Measurements from ENCODE around the gene FAM89A.
"Not testable (repeated sequence)": the region's sequence is repeated elsewhere in the genome, so short reads cannot be mapped to it uniquely, and the experiment has no call there.

FAM89A gene

DNA sequence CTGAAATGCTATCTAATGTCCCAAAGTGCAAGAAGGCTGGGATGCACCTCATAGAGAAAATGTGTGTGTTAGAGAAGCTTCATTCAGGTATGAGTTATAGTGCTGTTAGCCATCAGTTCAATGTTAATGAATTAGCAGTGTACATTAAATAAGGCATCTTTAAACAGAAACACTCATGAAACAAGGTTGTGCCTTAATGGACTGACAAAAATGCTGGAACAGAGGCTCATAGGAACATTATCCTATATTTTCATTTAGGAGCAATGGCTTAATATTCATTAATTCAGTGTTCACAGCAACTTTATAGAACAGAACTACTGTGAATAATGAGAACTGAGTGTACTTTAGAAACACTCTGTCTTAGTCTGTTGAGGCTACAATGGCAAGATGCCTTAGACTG is 15.2 kb upstream of the FAM89A start:
- DNase-seq (ENCODE audit: low read depth, low spot score) = no peak

DNA sequence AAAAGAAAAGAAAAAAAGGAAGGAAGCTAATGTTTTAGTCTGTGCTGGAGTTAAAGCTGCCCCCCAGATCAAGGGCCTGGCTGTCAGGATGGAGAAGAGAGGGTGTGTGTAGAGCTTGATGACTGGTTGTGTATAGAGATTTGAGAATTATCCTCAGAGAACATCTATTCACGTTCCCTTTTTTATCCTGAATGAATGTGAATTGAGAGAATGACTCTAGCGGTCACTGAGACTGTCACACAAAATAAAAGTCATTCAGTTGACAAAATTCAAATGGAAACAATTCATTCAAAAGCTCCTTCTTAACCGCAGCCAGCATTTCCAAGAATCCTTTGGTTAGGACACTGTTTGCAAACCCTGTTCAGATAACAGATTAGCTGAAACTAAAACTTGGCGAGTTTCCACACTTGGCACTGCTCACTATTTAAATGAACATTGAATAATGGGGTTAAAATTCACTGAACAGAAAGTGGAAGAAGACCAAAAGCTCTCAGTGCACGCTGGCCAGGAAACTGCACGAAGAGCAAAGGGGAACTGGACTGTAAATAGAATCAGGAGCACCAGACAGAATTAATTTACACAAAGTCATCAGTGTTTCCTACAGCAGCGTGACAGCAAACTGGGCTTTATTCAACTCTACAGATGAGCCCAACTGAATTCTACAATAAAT is 13.6 kb upstream of the FAM89A start:
- no peak for DNase-seq (ENCODE audit: low read depth, low spot score)

DNA sequence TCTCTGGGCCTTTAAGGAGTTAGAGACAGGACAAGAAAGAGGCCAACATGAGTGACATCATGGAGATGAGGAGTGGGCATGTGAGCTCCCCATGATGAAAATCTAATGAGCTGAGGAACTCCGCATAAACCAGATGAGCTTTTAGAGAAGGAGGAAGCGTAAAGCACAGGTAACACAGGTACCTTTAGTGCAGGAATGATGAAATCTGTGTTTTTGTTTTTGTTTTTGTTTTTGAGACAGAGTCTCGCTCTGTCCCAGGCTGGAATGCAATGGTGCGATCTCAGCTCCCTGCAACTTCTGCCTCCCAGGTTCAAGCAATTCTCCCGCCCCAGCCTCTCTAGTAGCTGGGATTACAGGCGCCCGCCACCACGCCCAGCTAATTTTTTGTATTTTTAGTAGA is 12.7 kb upstream of the FAM89A start:
- DNase-seq (ENCODE audit: low read depth, low spot score) = no peak

DNA sequence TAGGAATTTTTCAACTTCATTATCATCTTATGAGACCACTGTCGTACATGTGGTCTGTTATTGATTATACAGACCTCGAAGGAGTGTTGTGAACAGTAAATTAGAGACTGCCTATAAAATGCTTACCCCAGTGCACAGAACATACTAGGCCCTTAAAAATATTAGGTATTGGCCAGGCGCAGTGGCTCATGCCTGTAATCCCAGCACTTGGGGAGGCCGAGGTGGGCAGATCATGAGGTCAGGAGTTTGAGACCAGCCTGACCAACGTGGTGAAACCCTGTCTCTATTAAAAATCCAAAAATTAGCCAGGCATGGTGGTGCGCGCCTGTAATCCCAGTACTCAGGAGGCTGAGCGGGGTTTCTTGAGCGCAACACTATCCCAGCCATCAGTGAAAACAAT is 10.9 kb upstream of the FAM89A start:
- not testable (repeated sequence) for DNase-seq (ENCODE audit: low read depth, low spot score)

DNA sequence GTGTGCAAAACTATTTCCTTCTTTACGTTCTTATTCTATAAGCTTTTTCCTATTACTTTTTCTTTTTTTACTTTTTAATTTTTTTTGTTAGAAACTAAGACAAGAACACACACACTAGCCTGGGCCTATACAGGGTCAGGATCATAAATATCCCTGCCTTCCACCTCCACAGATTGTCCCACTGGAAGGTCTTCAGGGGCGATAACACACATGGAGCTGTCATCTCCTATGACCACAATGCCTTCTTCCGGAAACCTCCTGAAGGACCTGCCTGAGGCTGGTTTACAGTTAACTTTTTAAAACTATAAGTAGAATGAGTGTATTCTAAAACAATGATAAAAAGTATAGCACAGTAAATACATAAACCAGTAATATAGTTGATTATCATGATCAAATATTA is 10.3 kb upstream of the FAM89A start:
- DNase-seq (ENCODE audit: low read depth, low spot score) = no peak

DNA sequence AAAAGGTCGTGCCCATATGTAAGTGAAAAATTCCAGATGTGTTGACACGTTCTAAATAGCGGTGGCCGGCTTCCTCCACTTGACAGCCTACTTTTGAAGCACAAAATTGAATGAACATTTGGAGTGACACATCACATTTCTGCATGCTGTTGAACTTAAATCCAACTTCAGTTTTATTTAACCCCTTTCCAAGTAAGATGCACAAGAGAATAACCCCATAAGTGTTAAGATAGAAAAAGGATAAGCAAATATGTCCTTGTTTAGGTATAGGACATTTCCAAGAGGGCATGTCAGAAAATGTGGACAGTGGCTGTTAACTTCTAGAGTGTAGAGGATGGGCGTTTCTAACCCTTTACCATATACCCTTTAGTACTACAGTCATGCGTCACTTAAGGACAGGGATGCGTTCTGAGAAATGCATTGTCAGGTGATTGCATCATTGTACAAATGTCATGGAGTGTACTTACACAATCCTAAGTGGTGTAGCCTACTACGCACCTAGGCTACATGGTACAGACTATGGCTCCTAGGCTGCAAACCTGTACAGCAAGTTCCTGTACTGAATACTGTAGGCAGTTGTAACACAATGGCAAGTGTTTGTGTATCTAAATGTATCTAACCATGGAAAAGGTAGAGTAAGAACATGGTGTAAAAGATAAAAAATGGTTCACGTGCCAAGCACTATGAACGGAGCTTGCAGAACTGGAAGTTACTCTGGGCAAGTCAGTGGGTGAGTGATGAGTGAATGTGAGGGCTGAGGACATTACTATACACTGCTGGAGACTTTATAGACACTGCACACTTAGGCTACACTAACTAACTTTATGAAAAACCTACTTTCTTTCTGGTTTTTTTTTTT is 9.3 kb upstream of the FAM89A start:
- no peak for DNase-seq (ENCODE audit: low read depth, low spot score)

DNA sequence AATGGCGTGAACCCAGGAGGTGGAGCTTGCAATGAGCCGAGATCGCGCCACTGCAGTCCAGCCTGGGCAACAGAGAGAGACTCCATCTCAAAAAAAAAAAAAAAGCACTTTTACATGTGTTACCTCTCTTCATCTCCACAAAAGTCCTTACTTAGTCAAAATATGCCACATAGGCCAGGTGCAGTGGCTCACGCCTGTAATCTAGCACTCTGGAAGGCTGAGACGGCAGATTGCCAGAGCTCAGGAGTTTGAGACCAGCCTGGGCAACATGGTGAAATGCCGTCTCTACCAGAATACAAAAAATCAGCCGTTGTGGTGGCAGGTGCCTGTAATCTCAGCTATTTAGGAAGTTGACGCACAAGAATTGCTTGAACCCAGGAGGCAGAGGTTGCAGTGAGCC is 8.4 kb upstream of the FAM89A start:
- DNase-seq (ENCODE audit: low read depth, low spot score) = not testable (repeated sequence)

DNA sequence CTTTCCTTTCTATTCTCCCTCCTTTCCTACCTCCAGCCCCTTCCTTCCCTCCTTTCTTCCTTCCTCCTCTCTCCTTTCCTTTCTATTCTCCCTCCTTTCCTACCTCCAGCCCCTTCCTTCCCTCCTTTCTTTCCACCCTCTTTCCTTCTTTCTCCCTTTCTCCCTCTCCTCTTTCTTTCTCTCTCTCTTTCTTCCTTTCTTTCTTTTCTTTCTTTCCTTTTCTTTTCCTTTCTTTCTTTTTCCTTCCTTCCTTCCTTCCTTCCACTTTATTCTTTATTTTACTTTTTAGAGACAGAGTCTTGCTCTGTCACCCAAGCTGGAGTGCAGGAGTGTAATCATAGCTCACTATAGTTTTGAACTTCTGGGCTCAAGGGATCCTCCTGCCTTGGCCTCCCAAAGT is 7.5 kb upstream of the FAM89A start:
- not testable (repeated sequence) for DNase-seq (ENCODE audit: low read depth, low spot score)

DNA sequence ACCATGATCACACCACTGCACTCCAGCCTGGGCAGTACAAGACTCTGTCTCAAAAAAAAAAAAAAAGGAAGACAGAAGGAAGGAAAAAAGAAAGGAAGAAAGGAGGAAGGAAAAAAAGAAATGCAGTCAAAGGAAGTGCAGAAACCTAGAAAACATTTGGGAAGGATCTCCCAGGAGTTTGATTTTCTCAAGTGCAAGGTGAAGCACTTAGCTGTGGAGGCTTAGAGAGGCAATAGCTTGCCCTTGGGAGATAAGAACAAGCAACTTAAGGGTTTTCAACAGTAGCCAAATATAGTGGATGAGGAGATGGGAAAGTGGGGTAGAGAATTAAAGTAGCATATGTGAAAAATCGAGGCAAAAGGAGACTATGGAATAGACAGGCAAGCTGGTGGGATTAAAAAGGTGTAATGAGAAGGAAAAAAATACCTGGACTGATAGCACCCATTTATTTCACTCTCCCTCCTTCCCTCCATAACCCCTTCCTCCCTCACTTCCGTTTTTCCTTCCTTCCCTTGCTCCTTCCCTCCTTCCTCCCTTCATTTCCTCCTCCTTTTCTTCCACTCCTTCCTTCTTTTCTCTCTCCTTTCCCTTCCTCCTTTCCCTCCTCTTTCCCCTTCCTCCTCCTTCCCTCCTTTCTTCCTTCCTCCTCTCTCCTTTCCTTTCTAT is 6.8 kb upstream of the FAM89A start:
- DNase-seq (ENCODE audit: low read depth, low spot score) = no peak

DNA sequence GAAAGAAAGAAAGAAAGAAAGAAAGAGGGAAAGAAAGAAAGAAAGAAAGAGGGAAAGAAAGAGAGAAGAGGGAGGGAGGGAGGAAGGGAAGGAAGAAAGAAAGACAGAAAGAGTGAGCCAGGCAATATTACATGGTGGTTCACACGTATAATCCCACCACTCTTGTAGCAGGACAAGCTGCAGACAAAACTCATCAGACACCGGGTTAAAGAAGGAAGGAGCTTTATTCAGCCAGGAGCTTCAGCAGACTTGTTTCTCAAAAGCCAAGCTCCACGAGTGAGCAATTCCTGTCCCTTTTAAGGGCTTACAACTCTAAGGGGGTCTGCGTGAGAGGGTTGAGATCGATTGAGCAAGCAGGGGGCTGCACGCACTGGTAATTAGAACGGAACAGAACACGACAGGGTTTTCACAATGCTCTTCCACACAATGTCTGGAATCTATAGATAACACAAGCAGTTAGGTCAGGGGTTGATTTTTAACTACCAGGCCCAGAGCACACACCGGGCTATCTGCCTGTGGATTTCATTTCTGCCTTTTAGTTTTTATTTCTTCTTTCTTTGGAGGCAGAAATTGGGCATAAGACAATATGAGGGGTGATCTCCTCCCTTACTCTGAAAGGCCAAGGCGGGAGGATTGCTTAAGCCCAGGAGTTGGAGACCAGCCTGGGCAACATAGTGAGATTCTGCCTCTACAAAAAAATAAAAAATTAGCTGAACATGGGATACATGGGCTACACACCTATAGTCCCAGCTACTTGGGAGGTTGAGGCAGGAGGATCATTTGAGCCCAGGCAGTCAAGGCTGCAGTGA is 6.1 kb upstream of the FAM89A start:
- not testable (repeated sequence) for DNase-seq (ENCODE audit: low read depth, low spot score)

DNA sequence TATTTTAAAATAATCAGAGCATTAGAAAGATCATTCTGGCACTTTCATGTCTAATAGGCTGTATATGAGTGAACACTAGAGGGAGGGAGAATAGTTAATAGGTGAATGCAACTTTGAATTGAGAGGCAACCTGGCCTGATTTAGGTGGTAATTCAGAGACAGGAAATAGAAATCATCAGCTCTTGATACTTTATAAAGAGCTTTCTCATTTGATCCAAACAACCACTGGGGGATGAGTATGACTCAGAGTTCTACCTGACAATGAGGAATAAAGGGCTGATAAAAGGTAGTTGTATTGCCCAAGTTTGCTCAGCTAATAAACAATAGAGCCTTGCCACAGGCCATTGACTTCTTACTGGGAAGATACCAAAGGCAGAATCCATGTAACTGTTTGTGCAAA is 5.2 kb upstream of the FAM89A start:
- no peak for DNase-seq (ENCODE audit: low read depth, low spot score)

DNA sequence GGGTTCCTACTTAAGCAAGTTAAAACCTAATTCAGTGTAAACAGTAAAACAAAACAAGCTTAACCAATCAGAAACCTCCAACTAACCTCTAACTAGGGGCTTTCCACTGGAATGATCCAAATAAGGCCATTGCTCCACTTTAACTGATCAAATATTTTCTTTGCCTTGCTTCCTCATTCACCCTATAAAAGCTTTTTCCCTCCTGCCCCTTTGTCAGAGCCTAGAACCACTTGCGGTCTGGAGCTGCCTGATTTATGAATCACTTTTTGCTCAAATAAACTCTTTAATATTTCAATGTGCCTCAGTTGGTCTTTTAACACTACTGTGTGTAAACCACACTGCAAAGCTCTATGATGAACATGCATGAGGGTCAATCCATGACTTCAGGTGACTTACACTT is 4.5 kb upstream of the FAM89A start:
- no peak for DNase-seq (ENCODE audit: low read depth, low spot score)

DNA sequence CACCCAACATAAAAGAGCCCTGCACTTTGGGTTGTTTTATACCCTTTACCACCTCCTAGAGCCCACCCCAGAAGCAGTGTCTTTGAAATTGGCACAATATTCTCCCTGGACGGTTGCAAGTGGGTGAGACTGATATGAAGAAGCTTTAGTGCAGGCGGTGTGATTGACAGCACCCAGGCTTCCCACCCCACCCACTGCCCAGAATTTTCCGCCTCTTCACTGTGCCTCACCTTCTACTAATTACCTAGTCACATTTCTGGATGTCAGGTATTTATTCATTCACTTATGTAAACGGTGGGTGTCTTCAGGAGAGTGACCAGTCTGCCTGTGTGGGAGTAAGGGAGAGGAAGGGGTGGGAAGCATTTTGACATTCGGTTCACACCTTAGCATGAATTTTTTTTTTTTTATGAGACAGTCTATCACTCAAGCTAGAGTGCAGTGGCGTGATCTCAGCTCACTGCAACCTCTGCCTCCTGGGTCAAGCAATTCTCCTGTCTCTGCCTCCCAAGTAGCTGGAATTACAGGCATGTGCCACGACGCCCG is 1.7 kb upstream of the FAM89A start:
- DNase-seq (ENCODE audit: low read depth, low spot score) = no peak

DNA sequence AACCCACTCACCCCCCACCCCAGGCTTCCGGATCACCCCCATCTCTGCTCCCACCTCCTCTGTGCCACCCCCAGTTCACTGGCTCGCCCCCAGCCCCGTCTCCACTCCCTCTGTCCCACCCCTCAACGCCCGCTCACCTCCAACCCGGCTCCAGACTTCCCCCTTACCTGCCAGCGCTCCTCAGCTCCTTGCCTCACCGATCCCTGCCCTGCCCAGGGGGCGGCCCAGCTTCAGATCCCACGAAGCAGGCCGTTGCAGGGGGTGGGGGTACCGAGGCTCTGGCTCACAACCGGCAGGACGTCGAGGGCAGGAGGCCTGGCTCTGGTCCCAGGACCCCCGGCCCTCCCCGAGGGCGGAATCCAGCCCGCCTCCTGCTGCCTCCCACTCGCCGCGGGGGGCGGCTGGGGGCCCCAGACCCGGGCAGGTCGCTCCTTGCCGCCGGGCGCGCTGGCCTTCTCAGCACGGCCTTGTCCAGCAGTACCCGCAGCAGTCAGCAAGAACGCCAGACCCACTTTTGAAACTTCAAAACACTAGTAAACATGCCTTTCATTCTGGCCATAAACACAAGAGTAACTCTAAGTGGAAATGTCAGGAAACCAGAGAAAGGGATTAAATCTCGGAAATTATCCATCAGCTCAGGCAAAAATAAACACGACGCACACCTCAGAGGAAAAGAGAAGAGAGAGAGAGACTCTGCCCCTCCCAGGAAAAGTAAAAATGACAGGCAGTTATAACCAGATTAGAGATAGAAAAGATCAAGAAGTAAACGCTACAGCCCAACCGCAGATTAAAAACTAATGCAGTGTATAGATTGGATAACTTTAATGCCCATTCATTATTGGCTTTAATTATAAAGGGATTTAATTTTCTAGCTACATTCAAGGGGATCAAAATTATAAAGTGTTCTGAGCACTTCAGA is 1.0 kb upstream of the FAM89A start:
- no peak for DNase-seq (ENCODE audit: low read depth, low spot score)

DNA sequence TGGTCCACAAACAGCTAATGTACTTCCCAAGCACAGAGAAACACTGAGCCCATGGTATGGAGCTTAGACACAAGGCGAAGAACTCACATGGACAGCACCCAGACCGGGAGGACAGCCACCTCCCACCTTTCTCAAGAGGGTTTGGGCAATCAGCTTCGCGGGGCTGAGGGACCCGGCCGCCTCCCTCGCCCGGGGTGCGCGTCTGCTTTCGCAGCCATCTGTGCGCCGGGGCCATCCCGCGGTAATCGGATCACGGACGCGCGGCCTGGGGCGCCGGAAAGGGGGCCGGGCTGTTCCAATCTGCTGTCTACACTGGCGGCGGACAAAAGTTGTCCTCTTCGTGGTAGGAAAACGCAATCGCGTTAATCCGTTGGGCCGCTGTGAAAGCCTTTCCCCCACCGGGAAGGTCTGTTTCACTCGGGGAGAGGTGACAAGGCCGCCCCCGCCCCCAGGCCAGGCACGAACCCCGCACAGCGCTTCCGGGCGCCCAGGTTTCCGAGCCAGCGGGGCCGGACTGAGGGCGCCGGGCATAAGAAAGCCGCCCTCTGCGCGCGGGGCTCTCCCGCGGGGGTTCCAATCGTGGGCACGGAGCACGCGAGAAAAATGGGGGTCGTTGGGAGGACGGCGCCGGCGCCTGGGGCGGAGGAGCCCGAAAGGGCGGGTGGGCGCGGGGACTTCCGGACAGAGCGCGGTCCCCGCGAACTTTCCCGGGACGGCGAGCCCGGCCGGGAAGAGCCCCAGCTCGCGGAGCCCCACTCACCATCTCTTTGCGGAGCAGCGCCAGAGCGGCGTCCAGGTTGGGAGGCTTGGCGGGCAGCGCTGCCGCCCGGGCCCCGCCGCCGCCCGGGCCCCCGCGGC is 664 bp downstream of the FAM89A start:
- DNase-seq (ENCODE audit: low read depth, low spot score) = no peak

DNA sequence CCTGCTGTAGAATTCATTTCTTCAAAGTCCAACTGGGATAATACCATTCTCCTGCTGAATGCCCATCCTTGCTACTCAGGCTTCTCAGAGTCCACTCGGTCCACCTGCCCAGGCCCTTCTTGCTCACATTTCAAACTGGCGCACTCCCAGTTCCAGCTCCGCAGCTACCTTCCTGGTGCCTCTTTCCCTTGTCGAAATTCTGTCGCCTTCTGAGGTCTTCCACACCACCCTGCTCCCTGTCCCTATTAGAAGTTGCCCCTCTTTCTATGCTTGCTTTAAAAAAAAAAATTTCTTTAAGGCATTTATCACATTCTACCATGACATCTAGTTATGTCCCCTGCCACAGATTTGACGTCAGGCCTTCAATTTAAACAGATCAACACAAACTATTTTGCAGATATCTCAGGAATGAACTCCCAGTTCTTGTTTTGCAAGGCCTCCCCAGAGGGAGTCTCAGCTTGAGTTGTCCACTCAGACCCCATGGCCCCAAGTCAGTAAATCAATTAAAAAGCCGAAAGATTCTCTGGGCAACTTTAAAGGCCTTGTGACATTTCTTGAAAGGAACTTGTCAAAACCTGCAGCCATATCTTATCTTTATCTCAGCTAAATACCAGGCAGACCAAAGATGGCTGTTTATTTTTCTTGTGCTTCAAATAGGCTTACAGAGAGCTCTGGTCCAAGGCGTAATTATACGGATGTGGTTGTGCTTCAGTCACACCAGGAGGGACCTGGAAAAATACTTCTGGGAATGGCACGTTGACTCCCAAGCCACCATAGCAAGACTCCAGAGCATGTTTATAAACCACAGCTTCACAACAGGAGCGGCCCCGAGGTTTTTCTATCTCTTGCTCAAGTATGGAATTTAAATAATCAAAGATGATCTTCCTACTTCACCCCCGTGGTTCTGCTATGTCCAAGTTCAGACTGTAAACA is 2.2 kb downstream of the FAM89A start:
- DNase-seq (ENCODE audit: low read depth, low spot score) = no peak

DNA sequence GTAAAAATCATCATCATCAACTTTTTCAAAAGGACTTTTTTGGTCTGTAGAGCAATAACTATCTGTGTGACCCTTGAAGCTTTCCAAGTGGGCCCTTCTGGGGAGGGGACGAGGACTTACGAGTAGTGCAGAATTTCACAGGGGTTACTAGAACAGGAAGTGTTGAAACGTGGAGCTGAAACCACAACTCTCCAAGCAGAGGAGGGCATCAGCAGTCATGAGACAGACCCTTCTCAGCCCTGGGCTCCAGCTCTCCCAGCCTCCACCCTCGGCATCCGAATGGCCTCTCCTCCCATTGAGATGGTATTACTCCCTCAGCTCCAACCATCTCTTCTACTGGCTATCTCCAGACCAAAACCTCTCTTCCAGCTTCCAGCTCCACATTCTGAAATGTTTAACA is 3.6 kb downstream of the FAM89A start:
- DNase-seq (ENCODE audit: low read depth, low spot score) = no peak

DNA sequence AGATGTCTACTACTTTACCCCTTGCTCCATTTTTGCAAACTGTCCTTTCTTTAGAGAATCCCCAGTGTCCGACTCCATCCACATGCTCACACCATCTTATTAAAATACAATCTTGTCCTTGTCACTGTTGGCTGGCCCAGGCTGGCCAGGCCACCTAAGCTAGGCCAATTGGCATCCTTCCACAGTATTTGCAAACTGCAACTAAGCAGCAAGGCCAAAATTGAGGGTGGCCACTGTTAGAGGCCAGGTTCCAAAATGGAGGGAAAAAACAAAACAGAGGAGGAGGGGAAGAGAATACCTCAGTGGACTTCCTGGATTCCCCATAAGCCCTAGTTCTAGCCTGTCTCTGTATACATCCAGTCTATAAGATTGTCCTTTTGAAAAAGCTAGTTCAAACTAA is 4.3 kb downstream of the FAM89A start:
- no peak for DNase-seq (ENCODE audit: low read depth, low spot score)
